ENCODE measurements around the gene MB21D2. TPM values are rescaled to one million over a fixed set of nuclear protein-coding genes. Genes with fewer than 3 reads are reported as not detected.

MB21D2 gene, protein sequence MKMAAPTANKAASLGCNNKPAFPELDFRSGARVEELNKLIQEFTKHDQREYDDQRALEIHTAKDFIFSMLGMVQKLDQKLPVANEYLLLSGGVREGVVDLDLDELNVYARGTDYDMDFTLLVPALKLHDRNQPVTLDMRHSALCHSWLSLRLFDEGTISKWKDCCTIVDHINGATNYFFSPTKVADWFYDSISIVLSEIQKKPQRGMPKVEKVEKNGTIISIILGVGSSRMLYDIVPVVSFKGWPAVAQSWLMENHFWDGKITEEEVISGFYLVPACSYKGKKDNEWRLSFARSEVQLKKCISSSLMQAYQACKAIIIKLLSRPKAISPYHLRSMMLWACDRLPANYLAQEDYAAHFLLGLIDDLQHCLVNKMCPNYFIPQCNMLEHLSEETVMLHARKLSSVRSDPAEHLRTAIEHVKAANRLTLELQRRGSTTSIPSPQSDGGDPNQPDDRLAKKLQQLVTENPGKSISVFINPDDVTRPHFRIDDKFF
- not detected for polyA plus RNA-seq (2012; ENCODE audit: insufficient read length, low read depth)

DNA sequence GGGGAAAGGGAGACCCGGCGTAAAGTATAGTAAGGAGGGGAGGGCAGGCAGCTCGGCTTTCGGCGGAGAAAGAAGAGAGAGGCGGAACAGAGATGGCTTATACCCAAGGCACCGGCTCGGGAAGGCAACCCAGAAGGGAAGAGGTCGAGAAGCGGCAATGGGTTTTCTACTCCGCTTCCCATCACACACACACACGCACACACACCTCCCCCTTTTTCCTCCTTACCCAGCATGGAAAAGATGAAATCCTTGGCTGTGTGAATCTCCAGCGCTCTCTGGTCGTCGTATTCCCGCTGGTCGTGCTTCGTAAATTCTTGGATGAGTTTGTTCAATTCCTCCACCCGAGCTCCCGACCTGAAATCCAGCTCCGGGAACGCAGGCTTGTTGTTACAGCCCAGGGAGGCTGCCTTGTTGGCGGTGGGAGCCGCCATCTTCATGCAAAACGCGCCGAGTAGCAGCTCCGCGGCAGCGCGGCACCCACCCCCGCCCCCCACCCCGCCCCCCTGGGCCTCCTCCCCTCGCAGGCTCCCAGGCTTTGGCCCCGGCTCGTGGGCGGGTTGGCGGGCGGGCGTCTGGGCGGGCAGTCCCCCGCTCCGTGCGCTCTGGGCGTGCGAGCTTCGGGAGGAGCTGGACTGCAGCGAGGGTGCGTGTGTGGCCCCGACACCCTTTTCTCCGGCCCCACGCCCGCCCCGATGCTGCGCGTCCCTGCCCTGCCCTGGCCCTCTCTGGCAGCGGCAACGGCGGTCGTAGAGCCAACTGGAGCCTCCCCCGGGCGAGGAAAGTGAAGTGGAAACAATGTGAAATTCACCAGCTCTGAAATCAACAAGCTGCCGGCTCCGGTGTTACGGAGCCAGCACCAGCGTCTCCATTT lies at the start of gene MB21D2:
TSS of gene MB21D2 (minus strand) at position 453 of the 871 bp plus-strand sequence. CDS start at position 437, 16 bp downstream.
- TF ChIP-seq SIN3A (IDR thresholded peaks at IDR 0.05; ENCODE audit: borderline replicate concordance, insufficient read depth, low read length) = no peak
- TF ChIP-seq TAF1 (IDR thresholded peaks at IDR 0.05; ENCODE audit: borderline replicate concordance, insufficient read depth, low read length) = no peak
- TF ChIP-seq FOXP2 (optimal IDR thresholded peaks at IDR 0.05; ENCODE audit: borderline replicate concordance, extremely low read depth, extremely low read length, insufficient read depth) = no peak

DNA sequence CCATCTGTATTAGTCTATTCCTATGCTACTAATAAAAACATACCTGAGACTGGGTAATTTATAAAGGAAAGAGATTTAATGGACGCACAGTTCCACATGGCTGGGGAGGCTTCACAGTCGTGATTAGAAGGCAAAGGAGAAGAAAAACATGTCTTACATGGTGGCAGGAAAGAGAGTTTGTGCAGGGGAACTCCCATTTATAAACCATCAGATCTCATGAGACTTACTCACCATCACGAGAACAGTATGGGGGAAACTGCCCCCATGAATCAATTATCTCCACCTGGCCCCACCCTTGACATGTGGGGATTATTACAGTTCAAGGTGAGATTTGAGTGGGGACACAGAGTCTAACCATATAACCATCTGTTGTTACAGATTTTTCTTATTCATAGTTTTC lies 42.1 kb upstream of the MB21D2 start:
- TF ChIP-seq SIN3A (IDR thresholded peaks at IDR 0.05; ENCODE audit: borderline replicate concordance, insufficient read depth, low read length) = no peak
- no peak for TF ChIP-seq TAF1 (IDR thresholded peaks at IDR 0.05; ENCODE audit: borderline replicate concordance, insufficient read depth, low read length)
- no peak for TF ChIP-seq POLR2AphosphoS5 (IDR thresholded peaks at IDR 0.05; ENCODE audit: low read depth, low read length)
- no peak for TF ChIP-seq FOXP2 (optimal IDR thresholded peaks at IDR 0.05; ENCODE audit: borderline replicate concordance, extremely low read depth, extremely low read length, insufficient read depth)
- TF ChIP-seq, protein P1, sequence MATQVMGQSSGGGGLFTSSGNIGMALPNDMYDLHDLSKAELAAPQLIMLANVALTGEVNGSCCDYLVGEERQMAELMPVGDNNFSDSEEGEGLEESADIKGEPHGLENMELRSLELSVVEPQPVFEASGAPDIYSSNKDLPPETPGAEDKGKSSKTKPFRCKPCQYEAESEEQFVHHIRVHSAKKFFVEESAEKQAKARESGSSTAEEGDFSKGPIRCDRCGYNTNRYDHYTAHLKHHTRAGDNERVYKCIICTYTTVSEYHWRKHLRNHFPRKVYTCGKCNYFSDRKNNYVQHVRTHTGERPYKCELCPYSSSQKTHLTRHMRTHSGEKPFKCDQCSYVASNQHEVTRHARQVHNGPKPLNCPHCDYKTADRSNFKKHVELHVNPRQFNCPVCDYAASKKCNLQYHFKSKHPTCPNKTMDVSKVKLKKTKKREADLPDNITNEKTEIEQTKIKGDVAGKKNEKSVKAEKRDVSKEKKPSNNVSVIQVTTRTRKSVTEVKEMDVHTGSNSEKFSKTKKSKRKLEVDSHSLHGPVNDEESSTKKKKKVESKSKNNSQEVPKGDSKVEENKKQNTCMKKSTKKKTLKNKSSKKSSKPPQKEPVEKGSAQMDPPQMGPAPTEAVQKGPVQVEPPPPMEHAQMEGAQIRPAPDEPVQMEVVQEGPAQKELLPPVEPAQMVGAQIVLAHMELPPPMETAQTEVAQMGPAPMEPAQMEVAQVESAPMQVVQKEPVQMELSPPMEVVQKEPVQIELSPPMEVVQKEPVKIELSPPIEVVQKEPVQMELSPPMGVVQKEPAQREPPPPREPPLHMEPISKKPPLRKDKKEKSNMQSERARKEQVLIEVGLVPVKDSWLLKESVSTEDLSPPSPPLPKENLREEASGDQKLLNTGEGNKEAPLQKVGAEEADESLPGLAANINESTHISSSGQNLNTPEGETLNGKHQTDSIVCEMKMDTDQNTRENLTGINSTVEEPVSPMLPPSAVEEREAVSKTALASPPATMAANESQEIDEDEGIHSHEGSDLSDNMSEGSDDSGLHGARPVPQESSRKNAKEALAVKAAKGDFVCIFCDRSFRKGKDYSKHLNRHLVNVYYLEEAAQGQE (IDR thresholded peaks at IDR 0.05; ENCODE audit: insufficient read depth in 1 of 2, low read depth in 2 of 2, low read length in 2 of 2) = no peak

DNA sequence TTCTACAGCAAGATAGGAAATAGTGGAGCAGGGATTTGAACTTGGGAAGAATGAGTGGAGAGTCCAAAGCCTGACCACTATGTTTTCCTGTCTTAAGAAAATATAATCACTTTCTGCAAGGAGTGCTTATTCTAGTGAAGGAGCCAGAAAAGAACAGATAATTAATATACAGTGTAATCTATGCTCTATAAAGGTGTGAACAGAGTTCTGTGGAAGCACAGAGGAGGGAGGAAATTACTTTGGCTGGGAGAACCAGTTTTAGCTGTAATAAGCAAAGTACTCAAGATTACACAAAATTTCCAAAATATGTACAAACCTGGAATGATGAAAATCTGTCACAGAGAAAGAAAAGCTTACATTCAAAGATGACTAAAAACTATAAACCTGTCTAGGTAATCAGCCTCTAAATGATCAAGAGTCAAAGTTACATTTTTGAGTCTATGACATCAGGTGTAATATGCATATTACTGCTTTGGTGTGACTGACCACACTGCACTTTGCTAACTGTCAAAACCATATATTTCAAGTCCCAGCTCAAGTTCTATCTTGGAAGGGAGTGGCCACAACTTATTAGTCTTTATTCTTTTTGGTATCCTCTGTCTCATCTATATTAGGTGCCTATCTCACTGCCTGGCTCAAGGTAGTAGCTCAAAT lies 40.7 kb upstream of the MB21D2 start:
- TF ChIP-seq, protein P1 (IDR thresholded peaks at IDR 0.05; ENCODE audit: insufficient read depth in 1 of 2, low read depth in 2 of 2, low read length in 2 of 2) = no peak
- no peak for TF ChIP-seq POLR2AphosphoS5 (IDR thresholded peaks at IDR 0.05; ENCODE audit: low read depth, low read length)
- no peak for TF ChIP-seq FOXP2 (optimal IDR thresholded peaks at IDR 0.05; ENCODE audit: borderline replicate concordance, extremely low read depth, extremely low read length, insufficient read depth)
- TF ChIP-seq TAF1 (IDR thresholded peaks at IDR 0.05; ENCODE audit: borderline replicate concordance, insufficient read depth, low read length) = no peak
- no peak for TF ChIP-seq SIN3A (IDR thresholded peaks at IDR 0.05; ENCODE audit: borderline replicate concordance, insufficient read depth, low read length)

DNA sequence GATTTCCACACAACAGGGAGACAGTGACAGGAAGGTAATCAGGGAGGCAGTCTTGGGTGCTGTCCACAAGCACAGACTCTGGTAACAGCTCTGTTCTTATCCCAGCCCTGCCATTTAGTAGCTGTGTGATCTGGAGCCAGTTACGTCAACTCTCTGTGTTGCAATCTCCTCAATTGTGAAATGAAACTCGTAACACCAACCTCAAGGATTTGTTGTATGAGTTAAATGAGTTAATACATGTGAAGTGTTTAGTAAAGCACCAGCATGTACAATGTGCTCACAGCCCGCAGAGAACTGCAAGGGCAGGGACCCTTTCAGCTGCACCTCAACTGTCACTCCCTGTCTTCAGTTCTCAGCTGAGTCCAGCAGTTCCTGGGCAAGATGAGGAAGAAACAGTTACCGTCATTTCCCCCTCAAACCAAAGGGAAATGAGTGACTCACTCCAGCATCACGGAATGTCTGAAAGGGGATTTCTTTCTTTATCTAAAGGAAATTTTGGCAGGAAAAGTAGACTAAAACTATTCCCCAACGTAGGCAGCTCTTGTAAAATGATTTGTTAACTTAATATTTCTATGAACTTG lies 39.9 kb upstream of the MB21D2 start:
- no peak for TF ChIP-seq SIN3A (IDR thresholded peaks at IDR 0.05; ENCODE audit: borderline replicate concordance, insufficient read depth, low read length)
- TF ChIP-seq, protein P1 (IDR thresholded peaks at IDR 0.05; ENCODE audit: insufficient read depth in 1 of 2, low read depth in 2 of 2, low read length in 2 of 2) = no peak
- no peak for TF ChIP-seq FOXP2 (optimal IDR thresholded peaks at IDR 0.05; ENCODE audit: borderline replicate concordance, extremely low read depth, extremely low read length, insufficient read depth)
- TF ChIP-seq TAF1 (IDR thresholded peaks at IDR 0.05; ENCODE audit: borderline replicate concordance, insufficient read depth, low read length) = no peak
- no peak for TF ChIP-seq POLR2AphosphoS5 (IDR thresholded peaks at IDR 0.05; ENCODE audit: low read depth, low read length)
